Measurements from ENCODE around the gene TNFRSF1B. TPM values are rescaled to one million over a fixed set of nuclear protein-coding genes. Genes with fewer than 3 reads are reported as not detected.
A peak's percentile ranks its signal among the peaks of the same experiment; 100 is the strongest.

TNFRSF1B gene
- total RNA-seq, 3 donors from 2014 or later = 25.0 to 48.8 (median 35.1) TPM

GRCh38 chr1:12228979-12229378, 62.2 kb downstream of the TNFRSF1B start:
- TF ChIP-seq POLR2AphosphoS5 (IDR thresholded peaks at IDR 0.05) = no peak
- no peak for TF ChIP-seq POLR2A (IDR thresholded peaks at IDR 0.05)
- no peak for TF ChIP-seq CTCF (IDR thresholded peaks at IDR 0.05)
- no peak overlapping the region for H3K27ac ChIP-seq
- DNase-seq (ENCODE audit: low spot score in 2 of 2) = no peak
- intact Hi-C loops (cut with DNase I; ENCODE audit: low total_unique reads) = no loop called here
- H3K4me1 ChIP-seq = no peaks in the 10 kb centered on the region
- H3K9me3 ChIP-seq = no peaks in the 10 kb centered on the region
- H3K27me3 ChIP-seq = no peaks in the 10 kb centered on the region
- no peaks in the 10 kb centered on the region for H3K36me3 ChIP-seq
- H3K4me3 ChIP-seq = no peak overlapping the region

GRCh38 chr1:12229386-12229834, 62.6 kb downstream of the TNFRSF1B start:
- H3K9me3 ChIP-seq = no peaks in the 10 kb centered on the region
- intact Hi-C loops (cut with DNase I; ENCODE audit: low total_unique reads) = no loop called here
- DNase-seq (ENCODE audit: low spot score in 2 of 2) = no peak
- no peaks in the 10 kb centered on the region for H3K36me3 ChIP-seq
- TF ChIP-seq CTCF (IDR thresholded peaks at IDR 0.05) = no peak
- no peak for TF ChIP-seq POLR2A (IDR thresholded peaks at IDR 0.05)
- no peak for TF ChIP-seq POLR2AphosphoS5 (IDR thresholded peaks at IDR 0.05)
- no peaks in the 10 kb centered on the region for H3K27me3 ChIP-seq
- no peaks in the 10 kb centered on the region for H3K4me1 ChIP-seq
- H3K4me3 ChIP-seq = peak overlapping the region in 2 of 3 donors; percentile 71 to 99
- no peak overlapping the region for H3K27ac ChIP-seq

- no peaks in the 10 kb centered on the region for H3K27me3 ChIP-seq
- no peaks in the 10 kb centered on the region for H3K9me3 ChIP-seq
- intact Hi-C loops (cut with DNase I; ENCODE audit: low total_unique reads) = no loop called here
- peak; percentile 63 to 77 for DNase-seq (ENCODE audit: low spot score in 2 of 2)
- H3K27ac ChIP-seq = peak within 1 kb of the TSS; percentile 91 to 94
- H3K36me3 ChIP-seq = no peaks in the 10 kb centered on the region
- H3K4me1 ChIP-seq = no peaks in the 10 kb centered on the region
- TF ChIP-seq POLR2A (IDR thresholded peaks at IDR 0.05) (no peak), POLR2AphosphoS5 (IDR thresholded peaks at IDR 0.05) (peak in 2 of 3 donors; percentile 19 to 36), CTCF (IDR thresholded peaks at IDR 0.05) (peak; percentile 61 to 98 (median 70))
- peak within 1 kb of the TSS; percentile 71 to 99 (median 94) for H3K4me3 ChIP-seq
Observed at GRCh38 chr1:12229835-12230548, 63.2 kb downstream of the TNFRSF1B start, which contains the start of gene VPS13D. TSS of gene VPS13D (plus strand) at chr1:12230030. CDS start at chr1:12234267, 4,237 bp downstream.

GRCh38 chr1:12230549-12231275, 63.9 kb downstream of the TNFRSF1B start:
- no peaks in the 10 kb centered on the region for H3K27me3 ChIP-seq
- H3K27ac ChIP-seq = peak overlapping the region; percentile 91 to 94
- H3K9me3 ChIP-seq = no peaks in the 10 kb centered on the region
- H3K4me3 ChIP-seq = peak overlapping the region; percentile 71 to 99 (median 94)
- peak in 1 of 2 donors; percentile 59 for DNase-seq (ENCODE audit: low spot score in 2 of 2)
- H3K36me3 ChIP-seq = no peaks in the 10 kb centered on the region
- intact Hi-C loops (cut with DNase I; ENCODE audit: low total_unique reads) = no loop called here
- TF ChIP-seq POLR2AphosphoS5 (IDR thresholded peaks at IDR 0.05) (no peak), POLR2A (IDR thresholded peaks at IDR 0.05) (no peak), CTCF (IDR thresholded peaks at IDR 0.05) (no peak)
- no peaks in the 10 kb centered on the region for H3K4me1 ChIP-seq

- Histone ChIP-seq H3K4me1 (no peaks in the 10 kb centered on the region), H3K4me3 (peak overlapping the region; percentile 71 to 99 (median 94)), H3K9me3 (no peaks in the 10 kb centered on the region), H3K27ac (peak overlapping the region; percentile 91 to 94), H3K36me3 (no peaks in the 10 kb centered on the region), H3K27me3 (no peaks in the 10 kb centered on the region)
- DNase-seq (ENCODE audit: low spot score in 2 of 2) = no peak
- TF ChIP-seq POLR2A (IDR thresholded peaks at IDR 0.05) (no peak), CTCF (IDR thresholded peaks at IDR 0.05) (no peak), POLR2AphosphoS5 (IDR thresholded peaks at IDR 0.05) (no peak)
- intact Hi-C loops (cut with DNase I; ENCODE audit: low total_unique reads) = no loop called here
Observed at GRCh38 chr1:12231276-12231595, 64.4 kb downstream of the TNFRSF1B start.
